ENCODE measurements around the gene TXK. TPM values are rescaled to one million over a fixed set of nuclear protein-coding genes. Genes with fewer than 3 reads are reported as not detected.

TXK gene
- total RNA-seq, 3 donors from 2014 or later (not counting 1 experiment from before 2014, with no cell fraction given), result 197 to 338 (median 225) TPM

- Histone ChIP-seq H3K27ac (ENCODE audit: low read length) (peak overlapping the region; percentile 66), H3K9me3 (ENCODE audit: control insufficient read depth, insufficient read depth, low read length) (no peaks in the 10 kb centered on the region), H3K27me3 (ENCODE audit: control insufficient read depth, insufficient read depth, low read length) (no peaks in the 10 kb centered on the region), H3K4me1 (ENCODE audit: control insufficient read depth, insufficient read depth, low read length) (peaks cover 49% of the 10 kb centered on the region), H3K36me3 (ENCODE audit: control insufficient read depth, insufficient read depth, low read length) (peaks cover 2% of the 10 kb centered on the region), H3K4me3 (ENCODE audit: low read length) (no peak overlapping the region)
- Mint-ChIP-seq H3K4me1 (peaks cover 57 to 60% of the 10 kb centered on the region in 2 donors), H3K36me3 (no peaks in the 10 kb centered on the region), H3K4me3 (no peak overlapping the region), H3K27me3 (ENCODE audit: low read depth in 2 of 2) (no peaks in the 10 kb centered on the region), H3K27ac (peak overlapping the region in 1 of 2 donors; percentile 91), H3K9me3 (no peaks in the 10 kb centered on the region)
- ATAC-seq, result no peak
- TF ChIP-seq CTCF (IDR thresholded peaks at IDR 0.05), result no peak
- WGBS (ENCODE audit: insufficient coverage), result 53% methylated on average over 2 of the region's 3 CpGs
- peak in 1 of 2 donors; percentile 66 for DNase-seq
- intact Hi-C loops (cut with micrococcal nuclease), result loop anchor here (1.0 to 10.0 kb wide), 2 partner anchors 25 to 225 kb away; partner anchors contain the start of gene NFXL1
Observed at GRCh38 chr4:48139691-48140090, 5.6 kb upstream of the TXK start.

GRCh38 chr4:48138936-48139335 lies 4.9 kb upstream of the TXK start:
- Mint-ChIP-seq H3K4me3 (peak overlapping the region; percentile 66), H3K27ac (peak overlapping the region in 1 of 2 donors; percentile 91), H3K4me1 (peaks cover 65 to 68% of the 10 kb centered on the region in 2 donors), H3K36me3 (no peaks in the 10 kb centered on the region), H3K27me3 (ENCODE audit: low read depth in 2 of 2) (no peaks in the 10 kb centered on the region), H3K9me3 (no peaks in the 10 kb centered on the region)
- H3K4me1 ChIP-seq (ENCODE audit: control insufficient read depth, insufficient read depth, low read length), result peaks cover 52% of the 10 kb centered on the region
- no peaks in the 10 kb centered on the region for H3K27me3 ChIP-seq (ENCODE audit: control insufficient read depth, insufficient read depth, low read length)
- no peak overlapping the region for H3K4me3 ChIP-seq (ENCODE audit: low read length)
- peak overlapping the region; percentile 66 for H3K27ac ChIP-seq (ENCODE audit: low read length)
- ATAC-seq, result peak; percentile 37 to 50 (median 39)
- no peak for TF ChIP-seq CTCF (IDR thresholded peaks at IDR 0.05)
- DNase-seq, result peak in 1 of 2 donors; percentile 82
- H3K9me3 ChIP-seq (ENCODE audit: control insufficient read depth, insufficient read depth, low read length), result no peaks in the 10 kb centered on the region
- intact Hi-C loops (cut with micrococcal nuclease), result loop anchor here (1.0 to 10.0 kb wide), 2 partner anchors 25 to 224 kb away; partner anchors contain the start of gene NFXL1
- H3K36me3 ChIP-seq (ENCODE audit: control insufficient read depth, insufficient read depth, low read length), result peaks cover 2% of the 10 kb centered on the region
- 31% methylated on average over 2 of the region's 3 CpGs for WGBS (ENCODE audit: insufficient coverage)

- H3K4me3 ChIP-seq (ENCODE audit: low read length), result no peak overlapping the region
- no peaks in the 10 kb centered on the region for H3K9me3 ChIP-seq (ENCODE audit: control insufficient read depth, insufficient read depth, low read length)
- peak in 1 of 2 donors; percentile 52 for DNase-seq
- peaks cover 52% of the 10 kb centered on the region for H3K4me1 ChIP-seq (ENCODE audit: control insufficient read depth, insufficient read depth, low read length)
- H3K27ac ChIP-seq (ENCODE audit: low read length), result peak overlapping the region; percentile 66
- Mint-ChIP-seq H3K4me1 (peaks cover 69% of the 10 kb centered on the region in 2 donors), H3K27me3 (ENCODE audit: low read depth in 2 of 2) (no peaks in the 10 kb centered on the region), H3K27ac (peak overlapping the region in 1 of 2 donors; percentile 91), H3K36me3 (no peaks in the 10 kb centered on the region), H3K4me3 (peak overlapping the region; percentile 66), H3K9me3 (no peaks in the 10 kb centered on the region)
- peaks cover under 1% of the 10 kb centered on the region for H3K36me3 ChIP-seq (ENCODE audit: control insufficient read depth, insufficient read depth, low read length)
- no peak for ATAC-seq
- TF ChIP-seq CTCF (IDR thresholded peaks at IDR 0.05), result no peak
- WGBS (ENCODE audit: insufficient coverage), result 89% methylated on average over 2 of the region's 7 CpGs
- intact Hi-C loops (cut with micrococcal nuclease), result loop anchor here (10.0 kb wide), 1 partner anchor 224 kb away; the partner anchor contains the start of gene NFXL1
- no peaks in the 10 kb centered on the region for H3K27me3 ChIP-seq (ENCODE audit: control insufficient read depth, insufficient read depth, low read length)
Observed at GRCh38 chr4:48138511-48138910, 4.5 kb upstream of the TXK start.

GRCh38 chr4:48137846-48138245 lies 3.8 kb upstream of the TXK start:
- TF ChIP-seq CTCF (IDR thresholded peaks at IDR 0.05), result no peak
- Histone ChIP-seq H3K9me3 (ENCODE audit: control insufficient read depth, insufficient read depth, low read length) (no peaks in the 10 kb centered on the region), H3K36me3 (ENCODE audit: control insufficient read depth, insufficient read depth, low read length) (no peaks in the 10 kb centered on the region), H3K4me3 (ENCODE audit: low read length) (no peak overlapping the region), H3K4me1 (ENCODE audit: control insufficient read depth, insufficient read depth, low read length) (peaks cover 52% of the 10 kb centered on the region), H3K27ac (ENCODE audit: low read length) (peak overlapping the region; percentile 66), H3K27me3 (ENCODE audit: control insufficient read depth, insufficient read depth, low read length) (no peaks in the 10 kb centered on the region)
- no peaks in the 10 kb centered on the region for H3K27me3 Mint-ChIP-seq (ENCODE audit: low read depth in 2 of 2)
- peak in 1 of 2 donors; percentile 50 for DNase-seq
- intact Hi-C loops (cut with micrococcal nuclease), result loop anchor here (10.0 kb wide), 1 partner anchor 223 kb away; the partner anchor contains the start of gene NFXL1
- no peaks in the 10 kb centered on the region for H3K9me3 Mint-ChIP-seq
- H3K27ac Mint-ChIP-seq, result peak overlapping the region in 1 of 2 donors; percentile 91
- H3K4me1 Mint-ChIP-seq, result peaks cover 69 to 75% of the 10 kb centered on the region in 2 donors
- peak overlapping the region; percentile 66 for H3K4me3 Mint-ChIP-seq
- H3K36me3 Mint-ChIP-seq, result no peaks in the 10 kb centered on the region
- ATAC-seq, result peak in 2 of 3 donors; percentile 12 to 28
